Activated naive CD8-positive, alpha-beta T cell treated with anti-CD3 and anti-CD28 coated beads, Interleukin-2, amount 10 ng/mL, durations not matched to agents 7 days and 5 days (primary cell): ENCODE results near the gene AXL. TPM values are rescaled to one million over a fixed set of nuclear protein-coding genes. Genes with fewer than 3 reads are reported as not detected.

Experiments
- total RNA-seq, 2 experiments: library from RNA; stranded (reverse); gene quantifications; one replicate each; pipeline ENCODE4 v1.2.3, GENCODE V29; 2021

Gene AXL
- total RNA-seq, 2 experiments from 2014 or later: 0.11 to 0.17 TPM

Other genes with a start within 250 kb of the AXL start
- not detected for gene CYP2B6, start 227.9 kb upstream of the AXL start, total RNA-seq
- not detected for gene CYP2A13, start 130.8 kb upstream of the AXL start, total RNA-seq
- gene CYP2F1, start 104.8 kb upstream of the AXL start, total RNA-seq: not detected
- gene CYP2S1, start 26.0 kb upstream of the AXL start, total RNA-seq: 1 to 10 TPM; 1.1 to 1.2 TPM
- gene HNRNPUL1, start 45.1 kb downstream of the AXL start, total RNA-seq: 100 to 1,000 TPM; 301 to 333 TPM
- gene CCDC97, start 90.9 kb downstream of the AXL start, total RNA-seq: 10 to 100 TPM; 37.8 to 40.8 TPM
- 100 to 1,000 TPM; 172 to 179 TPM for gene TGFB1, start 134.7 kb downstream of the AXL start, total RNA-seq
- 10 to 100 TPM; 11.5 to 13.0 TPM for gene B9D2, start 144.9 kb downstream of the AXL start, total RNA-seq
- 10 to 100 TPM; 11.4 to 13.0 TPM for gene TMEM91, start 157.3 kb downstream of the AXL start, total RNA-seq
- gene EXOSC5, start 178.1 kb downstream of the AXL start, total RNA-seq: 10 to 100 TPM; 20.9 to 25.9 TPM
- 10 to 100 TPM; 23.8 to 26.9 TPM for gene BCKDHA, start 178.6 kb downstream of the AXL start, total RNA-seq
- 1 to 10 TPM; 2.0 to 2.2 TPM for gene B3GNT8, start 208.2 kb downstream of the AXL start, total RNA-seq
- 10 to 100 TPM; 41.3 to 42.6 TPM for gene DMAC2, start 220.7 kb downstream of the AXL start, total RNA-seq
- not detected for gene ERICH4, start 223.9 kb downstream of the AXL start, total RNA-seq